Measurements from ENCODE around the gene KBTBD3. TPM values are rescaled to one million over a fixed set of nuclear protein-coding genes. Genes with fewer than 3 reads are reported as not detected.

Gene KBTBD3, protein sequence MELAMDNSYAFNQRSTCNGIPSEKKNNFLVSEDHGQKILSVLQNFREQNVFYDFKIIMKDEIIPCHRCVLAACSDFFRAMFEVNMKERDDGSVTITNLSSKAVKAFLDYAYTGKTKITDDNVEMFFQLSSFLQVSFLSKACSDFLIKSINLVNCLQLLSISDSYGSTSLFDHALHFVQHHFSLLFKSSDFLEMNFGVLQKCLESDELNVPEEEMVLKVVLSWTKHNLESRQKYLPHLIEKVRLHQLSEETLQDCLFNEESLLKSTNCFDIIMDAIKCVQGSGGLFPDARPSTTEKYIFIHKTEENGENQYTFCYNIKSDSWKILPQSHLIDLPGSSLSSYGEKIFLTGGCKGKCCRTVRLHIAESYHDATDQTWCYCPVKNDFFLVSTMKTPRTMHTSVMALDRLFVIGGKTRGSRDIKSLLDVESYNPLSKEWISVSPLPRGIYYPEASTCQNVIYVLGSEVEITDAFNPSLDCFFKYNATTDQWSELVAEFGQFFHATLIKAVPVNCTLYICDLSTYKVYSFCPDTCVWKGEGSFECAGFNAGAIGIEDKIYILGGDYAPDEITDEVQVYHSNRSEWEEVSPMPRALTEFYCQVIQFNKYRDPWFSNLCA
- total RNA-seq, result 2.2 TPM in 2 replicates

DNA sequence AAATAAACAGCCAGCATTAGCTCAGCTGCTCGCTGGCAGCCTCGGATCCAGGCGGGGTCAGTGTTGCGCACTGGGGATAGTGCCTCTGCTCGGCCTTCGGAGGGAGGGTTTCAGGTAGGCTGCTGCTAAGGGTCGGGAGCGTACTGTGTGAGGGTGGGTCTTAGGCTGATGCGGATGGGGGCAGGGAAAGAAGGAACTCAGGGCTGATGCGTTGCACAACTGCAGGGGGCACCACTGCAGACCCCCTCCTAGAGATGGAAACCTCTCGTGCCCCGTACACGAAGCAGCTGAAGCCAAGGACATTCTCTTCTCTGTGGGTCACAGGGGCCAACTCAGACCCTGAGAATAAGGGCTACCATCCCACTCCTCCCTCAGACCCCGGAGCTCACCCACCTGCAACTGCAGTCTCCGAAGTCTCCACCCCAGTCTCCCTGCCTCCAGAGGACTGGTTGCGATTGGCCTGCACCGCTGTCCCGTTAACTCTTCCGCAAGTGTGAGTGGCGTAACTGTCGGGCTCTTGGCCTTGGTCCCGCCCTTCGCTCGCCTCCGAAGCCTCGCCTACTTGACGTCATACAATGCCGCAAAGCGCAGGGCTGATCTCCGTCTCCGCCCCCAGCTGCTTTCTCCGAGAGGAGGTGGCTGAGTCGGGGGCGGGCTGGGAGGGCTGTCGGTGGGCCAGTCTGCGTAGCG lies at the start of gene KBTBD3:
TSS of gene KBTBD3 (minus strand) at position 429 of the 690 bp plus-strand sequence. CDS start 18,250 bp downstream, outside the sequence.

DNA sequence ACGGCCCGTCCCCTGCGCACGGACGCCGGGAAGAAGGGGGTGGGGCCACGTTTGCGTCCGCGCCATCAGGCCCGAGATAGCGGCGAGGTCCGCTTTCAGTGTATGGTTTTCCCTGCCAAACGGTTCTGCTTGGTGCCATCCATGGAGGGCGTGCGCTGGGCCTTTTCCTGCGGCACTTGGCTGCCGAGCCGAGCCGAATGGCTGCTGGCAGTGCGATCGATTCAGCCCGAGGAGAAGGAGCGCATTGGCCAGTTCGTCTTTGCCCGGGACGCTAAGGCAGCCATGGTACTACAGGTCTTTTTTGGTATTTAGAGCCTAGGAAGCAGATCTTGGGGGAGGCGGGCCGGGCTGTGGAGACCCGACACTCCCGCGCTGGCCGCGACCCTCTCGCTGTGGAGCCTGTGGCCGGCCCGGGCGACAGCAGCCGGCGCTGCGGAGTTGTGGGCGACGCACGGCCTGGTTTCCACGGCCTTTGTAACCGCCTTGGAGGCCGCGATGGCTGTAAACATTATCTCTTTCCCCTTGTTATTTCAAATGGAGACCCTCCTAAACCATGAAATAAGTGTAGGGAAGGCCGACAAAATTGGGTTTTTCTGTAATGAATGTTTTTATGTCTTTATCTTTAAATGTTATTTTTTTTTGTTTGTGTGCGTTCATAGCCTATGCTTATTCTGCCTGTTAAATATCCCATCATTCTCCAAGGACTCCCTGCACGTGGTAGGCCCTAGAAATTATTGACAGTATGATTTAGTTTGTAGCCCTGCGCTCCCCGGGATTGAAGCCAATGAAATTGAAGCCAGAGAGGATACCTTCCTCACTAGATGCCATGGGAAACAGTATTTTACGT lies 685 bp upstream of the KBTBD3 start, which contains the start of gene AASDHPPT:
TSS of gene AASDHPPT (plus strand) at position 54 of the 847 bp plus-strand sequence. CDS start at position 103, 49 bp downstream.

DNA sequence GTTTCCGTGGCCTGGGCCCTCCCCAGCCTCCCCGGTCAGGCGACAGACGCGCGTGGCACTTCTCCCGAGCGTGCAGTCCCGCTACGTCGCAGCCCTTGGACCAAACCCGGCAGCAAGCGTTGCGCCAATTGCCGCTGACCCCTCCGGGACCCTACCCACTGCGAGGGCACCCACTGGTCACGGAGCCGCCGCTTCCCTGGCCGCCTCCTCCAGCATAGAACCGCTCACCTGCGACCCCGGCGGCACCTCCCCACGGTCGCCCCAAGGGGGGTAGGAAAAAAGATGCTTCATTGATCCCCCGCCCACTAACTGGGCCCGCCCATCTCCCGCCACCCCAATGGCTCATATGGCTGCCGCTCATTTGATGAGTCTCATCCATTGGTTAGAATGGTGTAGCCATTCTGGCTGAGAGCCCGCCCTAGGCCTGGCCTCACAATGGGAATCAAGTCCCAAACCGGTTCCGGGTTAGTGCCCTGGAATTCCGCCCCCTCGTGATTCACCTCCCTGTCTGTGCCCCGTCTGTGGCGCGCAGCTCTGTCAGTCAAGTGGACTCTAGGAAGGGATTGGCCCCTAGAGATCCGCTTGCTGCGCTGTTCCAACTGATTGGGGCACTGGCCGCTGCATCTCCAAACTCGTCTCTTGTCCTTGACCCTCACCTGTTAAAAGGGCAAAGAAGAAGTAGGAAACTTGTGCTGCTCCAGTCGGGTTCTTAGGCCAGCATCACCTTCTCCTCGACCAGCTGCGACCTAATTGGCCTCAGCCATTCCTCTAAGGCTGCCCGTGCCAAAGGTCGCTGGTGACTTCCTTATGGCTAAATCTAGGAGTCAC lies 55.0 kb downstream of the KBTBD3 start, which contains the start of gene MSANTD4:
TSS of gene MSANTD4 (minus strand) at position 274 of the 828 bp plus-strand sequence. CDS start 11,323 bp downstream, outside the sequence.

Other genes with a start within 250 kb of the KBTBD3 start
- gene MSANTD4, start 55.1 kb downstream of the KBTBD3 start, total RNA-seq, result 27.4 and 28.7 TPM in 2 replicates
- 45.2 and 56.9 TPM in 2 replicates for gene AASDHPPT, start 315 bp upstream of the KBTBD3 start, total RNA-seq